GM21360 (cell line): ENCODE results near the gene GTF3C1.
"Not testable (repeated sequence)": the region's sequence is repeated elsewhere in the genome, so short reads cannot be mapped to it uniquely, and the experiment has no call there.

ENCODE experiments used
- ATAC-seq: cut with Tn5 transposase; IDR thresholded peaks from one replicate; pipeline ENCODE4 v1.9.1; 2021; ENCODE audit warnings: mild to moderate bottlenecking, moderate library complexity; ENCODE audit not compliant: unreplicated experiment

The GTF3C1 gene, protein sequence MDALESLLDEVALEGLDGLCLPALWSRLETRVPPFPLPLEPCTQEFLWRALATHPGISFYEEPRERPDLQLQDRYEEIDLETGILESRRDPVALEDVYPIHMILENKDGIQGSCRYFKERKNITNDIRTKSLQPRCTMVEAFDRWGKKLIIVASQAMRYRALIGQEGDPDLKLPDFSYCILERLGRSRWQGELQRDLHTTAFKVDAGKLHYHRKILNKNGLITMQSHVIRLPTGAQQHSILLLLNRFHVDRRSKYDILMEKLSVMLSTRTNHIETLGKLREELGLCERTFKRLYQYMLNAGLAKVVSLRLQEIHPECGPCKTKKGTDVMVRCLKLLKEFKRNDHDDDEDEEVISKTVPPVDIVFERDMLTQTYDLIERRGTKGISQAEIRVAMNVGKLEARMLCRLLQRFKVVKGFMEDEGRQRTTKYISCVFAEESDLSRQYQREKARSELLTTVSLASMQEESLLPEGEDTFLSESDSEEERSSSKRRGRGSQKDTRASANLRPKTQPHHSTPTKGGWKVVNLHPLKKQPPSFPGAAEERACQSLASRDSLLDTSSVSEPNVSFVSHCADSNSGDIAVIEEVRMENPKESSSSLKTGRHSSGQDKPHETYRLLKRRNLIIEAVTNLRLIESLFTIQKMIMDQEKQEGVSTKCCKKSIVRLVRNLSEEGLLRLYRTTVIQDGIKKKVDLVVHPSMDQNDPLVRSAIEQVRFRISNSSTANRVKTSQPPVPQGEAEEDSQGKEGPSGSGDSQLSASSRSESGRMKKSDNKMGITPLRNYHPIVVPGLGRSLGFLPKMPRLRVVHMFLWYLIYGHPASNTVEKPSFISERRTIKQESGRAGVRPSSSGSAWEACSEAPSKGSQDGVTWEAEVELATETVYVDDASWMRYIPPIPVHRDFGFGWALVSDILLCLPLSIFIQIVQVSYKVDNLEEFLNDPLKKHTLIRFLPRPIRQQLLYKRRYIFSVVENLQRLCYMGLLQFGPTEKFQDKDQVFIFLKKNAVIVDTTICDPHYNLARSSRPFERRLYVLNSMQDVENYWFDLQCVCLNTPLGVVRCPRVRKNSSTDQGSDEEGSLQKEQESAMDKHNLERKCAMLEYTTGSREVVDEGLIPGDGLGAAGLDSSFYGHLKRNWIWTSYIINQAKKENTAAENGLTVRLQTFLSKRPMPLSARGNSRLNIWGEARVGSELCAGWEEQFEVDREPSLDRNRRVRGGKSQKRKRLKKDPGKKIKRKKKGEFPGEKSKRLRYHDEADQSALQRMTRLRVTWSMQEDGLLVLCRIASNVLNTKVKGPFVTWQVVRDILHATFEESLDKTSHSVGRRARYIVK (N-terminal part only)

DNA sequence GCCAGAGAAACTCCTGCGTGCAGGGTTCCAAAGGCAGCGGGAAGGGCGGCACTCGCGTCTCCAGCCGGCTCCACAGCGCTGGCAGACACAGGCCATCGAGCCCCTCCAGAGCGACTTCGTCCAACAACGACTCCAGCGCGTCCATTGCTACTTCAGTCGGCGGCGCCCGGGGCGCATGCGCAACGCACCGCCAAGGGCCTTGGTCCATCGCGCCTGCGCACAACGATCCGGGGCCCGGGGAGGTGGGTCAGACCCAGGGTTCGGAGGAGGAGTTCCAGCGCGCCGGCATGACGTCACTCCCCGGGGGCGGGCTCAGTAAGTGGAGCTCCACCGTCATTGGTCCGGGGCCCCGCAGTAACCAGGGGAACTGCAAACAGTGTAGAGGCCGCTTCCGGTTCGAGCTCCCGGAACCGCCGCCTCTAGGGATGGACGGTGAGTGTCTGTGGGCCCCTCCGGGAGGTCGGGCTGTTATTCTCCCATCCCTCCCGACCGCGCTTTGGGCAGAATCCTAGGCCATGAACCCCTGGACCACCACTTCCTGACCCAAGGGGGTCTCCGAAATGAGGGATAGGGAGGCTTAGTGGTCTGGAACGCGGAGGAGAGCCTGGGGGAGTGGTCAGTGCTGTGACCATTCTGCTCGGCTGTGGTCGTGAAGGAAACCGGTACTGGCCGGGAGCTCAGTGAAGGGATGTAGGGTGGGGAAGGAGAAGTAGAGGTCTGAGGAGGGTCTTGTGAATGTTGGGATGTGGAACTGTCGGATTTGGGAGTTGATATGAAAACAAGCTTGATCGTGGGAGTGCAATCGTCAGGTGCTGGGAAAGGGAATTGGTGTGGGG, at the start of gene GTF3C1, which contains the start of gene KATNIP:
Gene GTF3C1, minus strand, starts transcription at position 168 of the 836 bp plus-strand sequence. Its CDS starts 23 bp downstream, at position 145.
Gene KATNIP, plus strand, starts transcription at position 399 of the 836 bp plus-strand sequence. Its CDS starts 27 bp downstream, at position 426.
- ATAC-seq = peak; percentile 96

DNA sequence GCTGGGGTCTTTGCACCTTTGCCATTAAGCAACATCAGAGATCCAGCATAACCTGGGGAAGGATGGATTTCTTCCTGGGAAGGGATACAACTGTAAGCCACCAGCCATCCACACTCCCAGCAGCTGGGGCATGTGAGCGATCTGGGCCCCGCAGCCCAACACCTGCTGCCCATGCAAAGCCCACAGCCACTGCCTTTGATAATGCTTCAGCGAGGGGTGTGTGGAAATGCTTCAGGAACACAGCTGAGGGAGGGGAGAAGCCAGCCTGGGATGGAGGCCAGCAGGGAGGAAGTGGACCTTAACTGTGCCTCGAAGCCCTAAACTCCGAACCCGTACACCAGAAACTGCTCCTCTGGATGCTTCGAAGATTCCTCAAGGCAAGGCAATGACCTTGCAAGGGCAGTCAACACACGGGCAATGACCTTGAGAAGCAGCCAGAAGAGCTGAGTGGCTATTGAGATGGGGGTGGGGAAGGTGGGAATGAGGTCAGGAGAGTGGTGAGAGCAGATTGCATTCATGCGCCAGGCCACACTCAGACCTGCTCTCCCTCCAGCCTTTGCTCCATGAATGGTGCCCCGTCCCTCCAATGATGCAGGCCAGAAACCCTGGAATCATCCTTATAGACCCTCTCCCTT, 49.3 kb upstream of the GTF3C1 start:
- ATAC-seq = no peak

DNA sequence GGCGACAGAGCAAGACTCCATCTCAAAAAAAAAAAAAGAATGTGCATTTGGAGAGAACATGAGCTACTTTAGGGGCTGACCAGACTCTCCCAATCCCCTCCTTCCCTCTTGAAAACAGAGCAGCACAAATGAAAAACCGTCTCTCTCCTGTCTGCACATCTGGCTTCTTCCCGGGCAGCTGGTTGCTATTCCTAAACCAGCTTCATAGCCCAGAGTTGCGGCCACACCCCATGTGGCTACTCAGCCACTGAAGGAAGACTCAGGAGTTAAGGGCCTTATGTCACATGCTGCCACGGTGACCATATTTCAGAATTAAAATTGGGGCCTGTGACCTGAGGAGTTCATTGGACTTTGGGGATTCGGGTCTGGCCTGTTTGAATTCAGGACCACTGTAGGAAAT, 48.5 kb upstream of the GTF3C1 start:
- no peak for ATAC-seq

DNA sequence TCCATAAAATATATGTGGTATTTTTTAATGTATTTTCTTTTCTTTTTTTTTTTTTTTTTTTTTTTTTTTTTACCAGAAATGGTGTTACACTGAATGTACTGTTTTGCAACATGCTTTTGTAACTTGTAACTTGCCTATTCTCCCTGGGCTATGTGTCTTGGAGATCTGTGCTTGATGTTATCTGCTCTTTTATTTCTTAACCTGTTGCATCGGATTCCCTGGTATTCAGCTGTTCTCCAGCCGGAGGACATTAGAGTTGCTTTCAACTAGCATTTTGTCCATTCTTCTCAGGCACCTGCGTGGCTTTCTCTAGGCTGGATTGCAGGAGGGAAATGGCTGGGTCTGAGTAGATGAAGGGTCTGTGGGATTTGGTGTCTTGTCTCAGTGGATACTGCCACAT, 47.6 kb upstream of the GTF3C1 start:
- ATAC-seq = no peak

DNA sequence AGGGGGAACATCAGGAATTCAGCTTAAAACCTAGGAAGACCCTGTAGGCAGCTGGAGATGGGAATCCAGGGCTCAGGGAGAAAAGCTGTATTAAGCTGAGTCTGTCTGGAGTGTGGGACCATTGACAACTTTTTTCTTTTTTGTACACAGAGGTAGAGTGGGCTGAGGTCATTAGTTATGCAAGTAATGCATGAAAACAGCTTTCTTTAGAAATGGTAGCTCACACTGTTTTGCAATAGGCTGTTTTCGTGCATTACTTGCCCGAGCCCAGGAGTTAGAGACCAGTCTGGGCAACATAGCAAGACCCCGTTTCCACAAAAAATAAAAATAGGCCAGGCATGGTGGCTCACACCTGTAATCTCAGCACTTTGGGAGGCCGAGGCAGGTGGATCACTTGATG, 46.7 kb upstream of the GTF3C1 start:
- ATAC-seq = no peak

DNA sequence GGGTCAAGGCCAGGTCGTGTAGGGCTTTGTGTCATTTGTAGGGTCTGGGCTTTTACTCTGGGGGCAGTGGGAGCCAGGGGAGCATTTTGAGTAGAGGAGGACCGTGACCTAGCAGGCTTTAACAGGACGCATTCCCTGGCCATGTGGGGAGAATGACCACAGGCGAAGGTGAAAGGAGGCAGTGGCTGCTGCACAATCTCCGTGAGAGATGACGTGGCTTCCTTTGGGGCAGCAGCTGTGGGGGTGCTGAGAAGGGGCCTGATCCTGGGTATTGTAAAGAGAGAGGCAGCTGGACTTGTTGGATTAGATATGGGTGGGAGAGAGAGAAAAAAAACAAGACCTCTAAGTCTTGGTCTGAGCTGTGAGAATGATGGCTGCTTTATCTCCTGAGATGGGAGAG, 46.3 kb upstream of the GTF3C1 start:
- ATAC-seq = no peak

DNA sequence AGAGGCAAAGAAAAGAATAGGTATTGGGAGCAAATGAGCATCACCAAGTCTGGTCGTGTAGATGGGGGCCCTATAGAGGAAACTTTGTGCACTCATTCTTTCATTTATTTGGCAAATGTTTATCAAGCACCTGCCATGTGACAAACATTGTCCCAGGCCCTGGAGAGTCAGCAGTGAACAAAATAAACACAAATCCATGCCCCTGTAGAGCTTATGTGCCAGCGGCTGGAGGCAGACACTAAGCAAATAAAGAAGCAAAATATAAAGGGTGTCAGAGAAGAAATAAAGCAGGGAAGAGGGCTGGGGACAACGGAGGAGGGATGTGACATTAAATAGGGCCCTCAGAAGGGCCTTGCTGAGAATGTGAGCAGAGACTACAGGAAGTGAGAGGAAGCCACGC, 45.8 kb upstream of the GTF3C1 start:
- ATAC-seq = no peak

DNA sequence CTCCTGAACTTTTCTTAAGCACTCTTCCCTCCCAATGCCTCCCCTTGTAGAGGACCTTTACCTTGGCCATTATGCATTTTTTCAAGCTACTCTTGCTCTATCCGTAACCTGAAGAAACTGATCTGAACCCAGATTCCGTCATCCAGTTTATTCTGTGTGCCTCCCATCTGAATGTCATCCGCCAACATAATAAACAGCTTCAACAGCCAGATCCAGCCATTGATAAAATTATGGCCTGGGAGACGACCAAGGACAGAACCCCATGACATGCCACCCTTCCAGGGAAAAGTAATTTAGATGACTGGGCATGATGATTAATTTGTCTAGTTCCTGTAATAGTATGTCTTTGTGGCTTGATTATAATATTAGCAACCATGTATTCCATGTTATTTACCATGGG, 42.1 kb upstream of the GTF3C1 start:
- ATAC-seq = no peak

DNA sequence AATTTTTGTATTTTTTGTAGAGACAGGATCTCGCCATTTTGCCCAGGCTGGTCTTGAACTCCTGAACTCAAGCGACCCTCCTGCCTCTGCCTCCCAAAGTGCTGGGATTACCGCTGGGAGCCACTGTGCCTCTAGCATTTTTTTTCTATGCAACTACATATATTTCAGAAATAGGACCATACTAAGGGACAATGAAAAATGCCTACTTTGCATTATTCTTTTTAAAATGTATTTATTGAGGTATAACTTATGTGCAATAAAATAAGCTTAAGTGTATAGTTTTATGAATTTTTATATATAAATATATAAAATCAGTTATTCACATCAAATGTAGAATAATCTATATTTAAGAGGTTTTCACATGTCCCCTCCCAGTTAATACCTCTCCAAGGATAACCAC, 38.3 kb upstream of the GTF3C1 start:
- ATAC-seq = no peak

DNA sequence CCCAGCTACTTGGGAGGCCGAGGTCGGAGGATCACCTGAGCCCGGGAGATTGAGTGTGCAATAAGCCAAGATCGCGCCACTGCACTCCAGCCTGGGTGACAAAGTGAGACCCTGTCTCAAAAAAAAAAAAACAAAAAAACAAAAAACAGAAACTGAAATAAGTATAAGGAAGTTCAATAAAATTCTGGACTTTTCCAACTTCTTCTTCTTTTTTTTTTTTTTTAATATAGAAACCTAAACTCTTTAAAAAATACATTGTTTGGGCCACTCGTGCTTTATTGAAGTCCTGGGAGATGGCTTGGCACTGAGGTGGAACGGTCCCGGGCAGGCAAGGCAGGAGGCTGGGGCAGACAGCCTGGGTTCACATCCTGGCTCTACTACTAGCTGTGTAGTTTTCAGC, 37.0 kb upstream of the GTF3C1 start:
- ATAC-seq = no peak

DNA sequence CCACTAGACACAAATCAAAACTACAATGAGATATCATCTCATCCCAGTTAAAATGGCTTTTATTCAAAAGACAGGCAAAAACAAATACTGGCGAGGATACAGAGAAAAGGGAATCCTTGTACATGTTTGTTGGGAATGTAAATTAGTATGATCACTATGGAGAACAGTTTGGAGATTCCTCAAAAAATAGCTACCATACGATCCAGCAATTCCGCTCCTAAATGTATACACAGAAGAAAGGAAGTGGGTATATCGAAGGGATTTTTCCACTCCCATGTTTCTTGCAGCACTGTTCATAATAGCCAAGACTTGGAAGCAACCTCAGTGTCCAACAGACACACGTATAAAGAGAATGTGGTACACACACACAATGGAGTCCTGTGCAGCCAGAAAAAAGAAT, 35.5 kb upstream of the GTF3C1 start:
- no peak for ATAC-seq

DNA sequence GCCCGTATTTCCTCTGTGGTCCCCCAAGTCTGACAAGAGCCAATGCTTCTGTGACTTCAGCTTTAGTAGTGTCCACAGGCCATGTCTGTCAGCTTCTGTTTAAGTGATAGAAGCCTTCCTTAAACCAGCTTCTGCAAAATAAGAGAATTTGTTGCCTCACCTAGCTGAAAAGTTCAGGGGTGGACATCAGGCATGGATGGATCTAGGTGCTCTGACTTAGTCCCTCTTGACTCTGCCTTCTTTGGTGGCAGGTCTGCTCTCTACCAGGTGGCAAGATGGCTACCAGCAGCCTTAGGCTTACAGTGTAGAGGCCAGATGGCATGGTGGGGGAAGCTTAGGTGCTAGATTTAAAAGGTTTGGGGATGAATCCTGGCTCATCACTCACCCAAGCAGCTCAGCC, 33.9 kb upstream of the GTF3C1 start:
- no peak for ATAC-seq

DNA sequence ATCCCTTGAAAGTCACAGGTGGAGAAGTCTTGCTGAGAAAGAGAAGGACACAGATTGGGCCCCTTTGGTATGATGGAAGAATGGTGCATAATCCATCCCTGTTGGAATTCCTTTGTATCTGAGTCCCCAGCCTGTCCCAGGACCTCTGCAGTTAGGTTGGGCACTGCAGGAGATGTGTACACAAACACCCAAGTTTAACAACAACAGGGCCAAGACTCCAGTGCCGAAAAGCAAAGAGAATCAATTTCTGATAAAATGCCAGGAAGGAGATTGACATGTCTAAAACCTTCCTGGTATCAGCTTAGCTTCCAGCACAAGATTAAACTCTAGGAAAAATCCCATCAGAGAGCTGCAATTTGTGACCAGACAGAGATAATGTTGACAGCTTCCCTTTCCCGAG, 33.2 kb upstream of the GTF3C1 start:
- no peak for ATAC-seq

DNA sequence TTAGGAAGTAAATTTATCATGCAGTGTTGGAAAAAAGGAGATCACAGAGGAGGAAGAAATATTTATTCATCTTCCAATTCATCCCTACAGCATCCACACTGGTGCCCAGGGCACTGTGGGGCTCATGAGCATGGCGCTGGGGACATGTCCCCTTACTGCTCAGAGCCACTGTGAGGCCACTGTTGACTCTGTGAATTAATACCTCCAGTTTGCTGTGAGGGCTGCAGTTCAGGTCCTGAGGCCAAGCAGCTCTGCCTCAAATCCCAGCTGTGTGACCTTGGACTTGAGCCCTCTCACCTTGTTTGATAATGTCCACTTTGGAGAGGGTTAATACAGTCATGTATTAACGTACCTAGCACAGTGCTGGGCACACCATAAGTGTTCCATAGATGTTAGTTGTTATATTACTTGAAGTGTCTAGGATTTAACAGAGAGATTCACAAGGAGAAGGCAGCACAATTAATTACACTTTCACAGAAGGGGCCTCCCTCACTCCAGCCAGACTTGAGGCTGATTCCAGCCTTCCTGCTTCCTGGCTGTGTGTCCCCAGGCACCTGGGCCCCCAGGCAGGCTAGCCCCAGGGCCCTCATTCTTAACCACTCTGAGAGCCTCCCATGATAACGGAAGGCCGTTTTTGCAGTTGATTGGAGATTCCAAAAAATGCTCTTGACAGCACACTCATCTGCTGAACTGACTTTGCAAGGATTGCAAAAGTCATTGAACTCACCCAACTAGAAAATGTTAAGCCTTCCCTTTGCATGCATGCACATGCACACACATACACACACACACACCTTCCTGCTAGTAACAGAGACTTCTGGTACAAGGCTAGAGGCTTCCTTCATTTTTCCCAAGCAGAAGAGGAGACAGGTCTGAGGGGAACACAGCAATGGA, 29.6 kb upstream of the GTF3C1 start:
- ATAC-seq = no peak

DNA sequence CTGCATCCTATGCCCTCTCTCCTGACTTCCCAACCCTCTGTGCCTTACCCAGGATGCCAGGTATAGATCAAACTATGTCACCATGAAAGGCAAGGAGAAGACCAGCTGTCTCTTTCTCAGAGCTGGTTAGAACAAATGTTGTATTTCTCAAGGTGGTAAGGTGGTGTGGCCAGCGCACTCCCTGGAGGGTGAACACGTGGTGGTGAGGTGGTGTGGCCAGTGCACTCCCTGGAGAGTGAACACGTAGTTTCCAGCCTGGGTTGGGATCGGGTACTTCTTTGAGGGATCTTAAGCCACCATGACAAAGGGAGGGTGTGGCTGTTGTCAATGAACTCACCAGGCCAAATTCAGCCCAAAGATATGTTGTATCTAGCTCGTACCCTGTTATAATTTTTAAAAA, 27.0 kb upstream of the GTF3C1 start:
- no peak for ATAC-seq

DNA sequence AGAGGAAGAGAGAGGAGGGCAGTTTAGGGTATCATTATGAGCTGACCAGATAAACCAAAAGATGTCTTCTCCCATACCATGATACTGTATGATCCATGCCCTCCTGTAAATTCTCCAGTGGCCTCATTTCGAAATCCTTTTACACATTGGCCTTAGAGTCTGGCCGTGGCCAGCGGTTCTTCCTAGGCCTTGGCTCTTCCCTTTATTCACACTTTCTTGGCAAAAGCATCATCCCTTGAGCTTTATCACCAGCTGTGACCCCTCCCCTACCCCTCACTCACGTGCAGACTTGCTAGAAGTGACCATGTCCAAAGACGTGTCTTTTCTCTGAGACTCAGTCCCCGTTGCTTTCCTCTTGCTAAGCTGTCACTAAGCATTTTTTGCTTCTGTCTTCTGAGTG, 23.0 kb upstream of the GTF3C1 start:
- ATAC-seq = no peak

DNA sequence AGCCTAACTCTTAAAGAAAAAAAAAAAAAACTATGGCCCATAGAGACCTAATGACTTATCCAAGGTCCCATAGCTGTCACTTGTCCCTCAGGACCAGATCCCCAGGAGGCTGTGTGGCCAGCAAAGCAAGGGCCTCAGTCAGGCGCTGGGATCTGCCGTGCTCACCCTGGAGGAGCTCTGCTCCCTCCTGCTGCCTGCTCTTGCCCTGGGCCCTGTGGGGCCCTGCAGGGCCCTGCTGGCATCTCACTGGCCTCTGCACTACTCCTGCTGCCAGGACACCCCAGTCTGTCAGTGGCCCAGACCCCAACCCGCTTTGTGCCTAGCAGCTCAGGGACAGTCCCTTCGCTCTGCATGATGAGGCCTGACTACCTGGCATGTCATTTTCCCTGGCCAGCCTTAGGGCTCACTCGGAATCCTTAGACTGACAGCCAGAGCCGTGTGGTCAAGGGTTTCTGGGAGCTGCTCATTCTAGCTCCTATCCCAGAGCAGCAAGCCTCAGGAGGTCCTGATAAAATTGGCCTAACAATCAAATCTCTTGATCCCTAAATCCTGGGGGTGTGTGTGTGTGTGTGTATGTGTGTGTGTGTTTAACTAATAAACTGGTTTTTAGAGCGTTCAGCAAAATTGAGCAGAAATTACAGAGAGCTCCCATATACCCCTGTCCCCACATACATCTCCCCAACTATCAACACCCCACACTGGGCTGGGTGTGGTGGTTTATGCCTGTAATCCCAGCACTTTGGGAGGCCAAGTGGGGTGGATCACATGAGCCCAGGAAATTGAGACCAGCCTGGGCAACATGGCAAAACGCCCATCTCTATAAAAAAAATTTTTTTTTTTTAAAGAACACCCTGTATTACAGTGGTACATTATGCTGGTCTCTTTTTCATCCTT, 22.0 kb upstream of the GTF3C1 start:
- no peak for ATAC-seq

DNA sequence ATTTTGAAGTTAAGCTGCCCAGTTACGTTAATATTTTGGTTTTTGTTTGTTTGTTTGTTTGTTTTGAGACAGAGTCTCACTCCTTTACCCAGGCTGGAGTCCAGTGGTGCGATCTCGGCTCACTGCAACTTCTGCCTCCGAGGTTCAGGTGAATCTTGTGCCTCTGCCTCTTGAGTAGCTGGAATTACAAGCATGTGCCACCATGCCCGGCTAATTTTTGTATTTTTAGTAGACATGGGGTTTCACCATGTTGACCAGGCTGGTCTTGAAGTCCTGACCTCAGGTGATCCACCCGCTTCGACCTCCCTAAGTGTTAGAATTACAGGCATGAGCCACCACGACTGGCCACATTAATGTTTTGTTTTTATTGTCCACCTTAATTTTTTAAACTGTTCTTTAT, 21.3 kb upstream of the GTF3C1 start:
- ATAC-seq = not testable (repeated sequence)
